Stimulated activated naive CD8-positive, alpha-beta T cell treated with anti-CD3 and anti-CD28 coated beads, Interleukin-15, Interleukin-2, amounts not matched to agents 100 U/mL and 50 U/mL, for 24 hours (primary cell): Measurements from ENCODE around the gene CCL25.

Experiments
- ATAC-seq: fragments of 150-1000 bp; cut with Tn5 transposase; one replicate; pipeline ENCODE4 v1.10.0; 2021
- DNase-seq: peaks from one replicate; pipeline ENCODE4 v3.0.0; 2021

CCL25 gene

DNA sequence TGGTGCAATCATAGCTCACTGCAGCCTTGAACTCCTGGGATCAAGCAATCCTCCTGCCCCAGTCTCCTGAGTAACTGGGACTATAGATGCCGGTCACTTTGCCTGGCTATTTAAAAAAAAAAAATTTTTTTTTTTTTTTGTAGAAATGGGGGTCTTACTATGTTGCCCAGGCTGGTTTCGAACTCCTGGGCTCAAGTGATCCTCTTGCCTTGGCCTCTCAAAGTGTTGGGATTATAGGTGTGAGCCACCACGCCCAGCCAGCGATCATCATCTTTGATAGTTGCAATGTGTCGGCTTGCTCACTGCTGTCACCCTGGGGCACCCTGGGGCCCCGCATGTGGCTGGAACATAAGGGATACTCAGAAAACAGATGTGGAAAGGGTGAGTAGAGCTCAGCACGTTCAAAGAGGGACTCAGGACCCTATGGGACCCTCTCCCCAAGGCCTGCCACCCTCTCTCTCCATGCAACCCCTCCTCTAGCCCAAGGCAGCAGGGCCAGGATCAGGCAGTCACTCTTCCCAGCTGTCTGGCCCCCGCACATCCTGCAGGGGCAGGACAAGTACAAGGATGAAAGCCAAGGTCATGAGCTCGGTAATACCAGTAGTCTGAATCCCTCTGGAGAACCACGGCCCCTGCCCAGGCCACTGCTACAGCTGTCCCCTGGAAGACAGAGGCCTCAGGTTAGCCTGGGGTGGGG, 6.5 kb upstream of the CCL25 start:
- no peak for ATAC-seq
- no peak for DNase-seq

- no peak for DNase-seq
- no peak for ATAC-seq
Measured at GRCh38 chr19:8046569-8047165, 5.9 kb upstream of the CCL25 start.

- ATAC-seq (peak; percentile 97), DNase-seq (peak; percentile 97)
Measured at GRCh38 chr19:8050274-8051096, 2.1 kb upstream of the CCL25 start.

GRCh38 chr19:8054169-8054568, 1.6 kb downstream of the CCL25 start:
- no peak for DNase-seq
- ATAC-seq = no peak

DNA sequence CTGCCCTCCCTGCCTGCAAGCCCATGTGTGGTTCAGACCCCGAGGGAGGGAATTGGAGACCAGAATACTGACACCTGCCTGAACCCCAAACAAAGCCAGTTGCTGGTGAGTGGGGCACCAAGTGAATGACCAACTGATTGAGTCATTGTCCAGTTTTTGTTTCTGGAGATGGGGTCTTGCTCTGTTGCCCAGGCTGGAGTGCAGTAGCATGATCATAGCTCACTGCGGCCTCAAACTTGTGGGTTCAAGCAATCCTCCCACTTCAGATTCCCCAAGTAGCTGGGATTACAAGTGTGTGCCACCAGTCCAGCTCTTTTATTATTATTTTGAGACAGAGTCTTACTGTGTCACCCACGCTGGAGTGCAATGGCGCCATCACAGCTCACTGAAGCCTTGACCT, 4.0 kb downstream of the CCL25 start:
- DNase-seq (no peak), ATAC-seq (no peak)

DNA sequence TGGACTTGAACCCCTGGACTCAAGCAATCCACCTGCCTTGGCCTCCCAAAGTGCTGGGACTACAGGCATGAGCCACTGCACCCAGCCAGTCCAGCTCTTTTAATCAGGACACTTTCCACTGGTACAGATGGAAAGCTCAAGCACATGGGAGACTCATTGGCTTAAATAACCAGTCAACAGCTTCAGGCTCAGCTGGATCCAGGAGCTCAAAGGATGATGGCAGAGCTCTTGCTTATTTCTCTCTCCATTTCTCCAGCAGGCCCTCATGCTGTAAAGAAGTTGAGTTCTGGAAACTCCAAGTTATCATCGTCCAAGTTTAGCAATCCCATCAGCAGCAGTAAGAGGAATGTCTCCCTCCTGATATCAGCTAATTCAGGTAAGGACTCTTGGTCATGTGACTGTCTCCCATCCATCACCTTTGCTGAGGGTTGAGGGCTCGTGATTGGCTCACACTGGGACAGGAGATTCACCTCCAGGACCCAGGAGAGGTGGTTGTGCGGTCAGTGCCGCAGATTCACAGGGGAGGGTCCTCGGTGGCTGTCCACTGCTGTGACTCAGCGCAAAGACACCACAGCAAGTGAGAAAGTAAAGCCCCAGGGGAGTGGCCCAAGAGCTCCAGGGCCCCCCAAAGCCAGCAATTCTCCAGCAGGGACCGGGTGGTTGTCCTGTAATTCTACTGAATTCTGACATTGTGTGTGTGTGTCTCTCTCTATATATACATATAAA, 5.1 kb downstream of the CCL25 start:
- DNase-seq = no peak
- no peak for ATAC-seq

DNA sequence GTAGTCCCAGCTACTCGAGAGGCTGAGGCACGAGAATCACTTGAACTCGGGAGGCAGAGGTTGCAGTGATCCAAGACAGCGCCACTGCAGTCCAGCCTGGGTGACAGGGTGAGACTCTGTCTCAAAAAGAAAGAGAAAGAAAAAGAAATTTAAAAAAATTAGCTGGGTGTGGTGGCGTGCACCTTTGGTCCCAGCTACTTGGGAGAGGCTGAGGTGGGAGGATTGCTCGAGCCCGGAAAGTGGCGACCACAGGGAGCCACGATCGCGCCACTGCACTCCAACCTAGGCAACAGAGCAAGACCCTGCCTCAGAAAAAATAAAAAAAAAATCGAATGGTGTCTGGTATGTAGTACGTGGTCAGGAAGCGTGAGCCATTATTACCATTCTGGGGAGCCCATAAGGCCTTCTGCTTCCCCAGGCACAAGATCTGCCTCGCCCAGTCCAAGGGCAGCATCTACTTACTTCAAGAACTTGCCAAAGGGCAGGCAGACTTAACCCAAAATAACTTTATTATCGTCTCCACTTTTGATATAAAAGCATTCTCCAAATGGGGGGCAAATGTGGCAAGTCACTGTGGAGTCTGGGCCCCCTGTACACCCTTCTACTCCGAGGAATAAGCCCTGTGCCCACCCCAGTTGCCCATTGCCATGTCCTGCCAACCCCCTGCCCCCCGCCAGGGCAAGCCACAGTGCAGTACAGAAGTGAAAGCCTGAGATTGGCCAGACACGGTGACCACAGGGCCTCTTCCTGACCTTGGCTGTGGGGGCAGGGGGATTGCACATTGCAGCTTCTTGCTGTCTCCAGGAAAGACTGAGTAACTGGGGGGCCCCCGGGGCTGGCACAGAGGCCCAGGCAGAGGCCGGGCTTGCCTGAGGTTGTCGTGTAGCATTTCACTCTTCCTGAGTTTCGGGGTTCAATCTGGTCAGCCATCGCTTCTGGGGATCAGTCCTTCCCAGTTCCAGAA, 12.6 kb downstream of the CCL25 start:
- peak; percentile 63 for ATAC-seq

DNA sequence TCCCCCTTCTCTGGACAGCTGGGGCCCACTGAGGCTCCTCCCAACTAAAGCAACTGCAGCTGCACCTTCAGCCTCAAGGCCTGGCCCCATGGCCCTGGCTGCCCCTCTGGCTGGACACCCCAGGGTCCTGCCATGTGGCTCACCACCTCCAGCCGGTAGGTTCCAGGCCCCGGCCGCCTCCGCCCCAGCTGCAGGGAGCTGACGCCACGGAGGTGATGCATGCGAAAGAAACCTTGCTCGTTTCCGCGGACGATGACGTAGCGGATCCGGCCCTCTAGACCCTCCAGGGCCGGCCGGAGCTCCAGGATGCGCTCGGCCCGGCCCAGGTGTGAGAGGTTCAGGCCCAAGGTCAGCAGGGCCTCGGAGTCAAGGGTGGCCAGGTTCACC, 13.3 kb downstream of the CCL25 start:
- no peak for DNase-seq
- no peak for ATAC-seq

More for the DNA sequence above, 12.6 kb downstream of the CCL25 start:
- peak; percentile 34 for DNase-seq

GRCh38 chr19:8069096-8069973, 16.8 kb downstream of the CCL25 start:
- ATAC-seq (no peak), DNase-seq (peak; percentile 20)

DNA sequence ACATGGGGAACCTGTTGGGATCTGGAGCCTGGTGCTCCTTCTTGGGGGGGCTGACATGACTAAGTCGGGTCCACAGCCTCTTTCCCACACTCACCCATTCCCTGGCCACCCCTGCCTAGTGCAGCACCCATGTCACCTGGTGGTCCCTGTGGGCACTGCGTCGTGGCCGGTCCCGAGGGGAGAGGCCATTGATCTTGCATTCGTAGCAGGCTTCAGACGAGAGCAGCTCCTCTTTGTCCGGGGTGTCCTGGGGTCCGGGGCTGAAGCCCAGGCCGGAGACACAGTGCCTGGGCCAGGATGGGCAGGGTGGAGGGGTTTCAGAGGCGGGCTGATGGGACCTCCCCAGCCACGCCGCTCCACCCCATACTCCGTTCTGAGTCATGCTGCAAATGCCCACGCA, 19.4 kb downstream of the CCL25 start:
- ATAC-seq = no peak
- no peak for DNase-seq

GRCh38 chr19:8074501-8074900, 21.9 kb downstream of the CCL25 start:
- DNase-seq (no peak), ATAC-seq (no peak)

- ATAC-seq = no peak
- no peak for DNase-seq
Measured at GRCh38 chr19:8075158-8076074, 22.9 kb downstream of the CCL25 start.

GRCh38 chr19:8079988-8080387, 27.4 kb downstream of the CCL25 start:
- ATAC-seq (no peak), DNase-seq (no peak)

DNA sequence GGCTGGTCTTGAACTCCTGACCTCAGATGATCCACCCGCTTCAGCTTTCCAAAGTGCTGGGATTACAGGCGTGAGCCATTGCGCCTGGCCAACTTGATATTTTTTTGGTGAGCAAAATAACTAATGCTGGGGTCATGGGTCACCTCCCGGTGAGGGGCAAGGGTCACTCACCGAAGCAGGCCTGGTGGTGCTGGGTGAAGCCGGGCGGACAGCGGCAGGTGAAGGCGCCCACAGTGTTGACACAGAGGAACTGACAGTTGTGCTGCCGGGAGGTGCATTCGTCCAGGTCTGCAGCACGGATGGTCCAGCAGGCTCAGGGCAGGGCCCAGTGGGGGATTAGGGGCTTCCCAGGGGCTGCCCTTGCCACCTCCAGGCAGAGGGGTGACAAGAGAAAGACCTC, 28.3 kb downstream of the CCL25 start:
- ATAC-seq (no peak), DNase-seq (no peak)

DNA sequence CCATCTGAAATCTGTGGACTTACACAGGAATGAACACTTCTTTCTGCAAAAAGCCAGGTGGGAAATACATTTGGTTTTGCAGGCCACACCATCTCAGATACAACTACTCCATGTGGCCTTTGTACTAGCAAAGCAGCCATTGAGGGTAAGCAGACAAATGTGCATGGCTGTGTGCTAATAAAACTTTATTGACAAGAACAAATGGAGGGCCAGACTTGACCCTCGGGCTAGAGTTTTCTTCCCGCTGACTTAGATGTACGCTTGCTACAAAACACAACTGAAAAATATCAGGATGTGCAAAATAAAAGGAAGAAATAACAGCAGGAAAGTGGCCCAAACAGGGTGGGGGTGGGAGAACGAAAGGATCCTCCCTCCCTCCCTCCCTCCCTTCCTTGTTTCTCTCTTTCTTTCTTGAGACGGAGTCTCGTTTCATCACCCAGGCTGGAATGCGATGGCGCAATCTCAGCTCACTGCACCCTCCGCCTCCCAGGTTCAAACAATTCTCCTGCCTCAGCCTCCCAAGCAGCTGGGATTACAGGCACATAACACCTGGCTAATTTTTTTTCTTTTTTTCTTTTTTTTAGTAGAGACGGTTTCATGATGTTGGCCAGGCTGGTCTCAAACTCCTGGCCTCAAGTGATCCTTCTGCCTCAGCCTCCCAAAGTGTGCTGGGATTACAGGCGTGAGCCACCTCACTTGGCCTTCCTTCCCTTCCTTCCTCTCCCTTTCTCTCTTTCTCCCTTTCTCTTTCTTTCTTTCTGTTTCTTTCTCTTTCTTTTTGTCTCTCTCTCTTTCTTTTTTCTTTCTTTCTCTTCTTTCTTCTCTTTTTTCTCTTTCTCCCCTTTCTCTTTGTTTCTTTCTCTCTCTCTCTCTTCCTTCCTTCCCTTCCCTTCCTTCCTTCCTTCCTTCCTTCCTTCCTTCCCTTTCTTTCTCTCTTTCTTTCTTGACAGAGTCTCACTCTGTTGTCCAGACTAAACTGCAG, 29.3 kb downstream of the CCL25 start:
- DNase-seq (no peak), ATAC-seq (no peak)

GRCh38 chr19:8083141-8083540, 30.6 kb downstream of the CCL25 start:
- DNase-seq = no peak

GRCh38 chr19:8084152-8084551, 31.6 kb downstream of the CCL25 start:
- ATAC-seq (no peak), DNase-seq (no peak)

More at GRCh38 chr19:8083141-8083540, 30.6 kb downstream of the CCL25 start:
- no peak for ATAC-seq
